Fibroblast of the conjunctiva (primary cell): ENCODE measurements around the gene GRK5.
"Not testable (repeated sequence)": the region's sequence is repeated elsewhere in the genome, so short reads cannot be mapped to it uniquely, and the experiment has no call there.

Source experiments
- DNase-seq: peaks from one replicate; pipeline ENCODE4 v3.0.0-alpha.2; 2010; ENCODE audit warnings: low read depth

The GRK5 gene

DNA sequence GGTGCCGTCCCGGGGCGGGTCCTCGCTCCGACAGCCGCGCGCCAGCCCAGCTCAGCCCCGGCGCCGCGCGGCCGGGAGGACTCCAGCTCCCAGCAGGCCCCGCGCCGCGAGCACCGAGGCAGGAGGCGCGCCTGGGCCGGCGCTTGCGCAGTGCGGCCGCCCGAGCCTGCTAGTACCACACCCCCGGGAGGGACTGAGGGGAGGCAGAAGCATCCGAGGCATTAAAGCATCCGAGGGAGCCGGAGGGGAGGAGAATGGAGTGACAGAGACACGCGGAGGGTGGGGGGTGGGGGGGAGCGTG, at the start of gene GRK5:
Gene GRK5 (plus strand): TSS at position 206 of the 301 bp plus-strand sequence. CDS start 347 bp downstream, outside the sequence.
- peak; percentile 98 for DNase-seq

DNA sequence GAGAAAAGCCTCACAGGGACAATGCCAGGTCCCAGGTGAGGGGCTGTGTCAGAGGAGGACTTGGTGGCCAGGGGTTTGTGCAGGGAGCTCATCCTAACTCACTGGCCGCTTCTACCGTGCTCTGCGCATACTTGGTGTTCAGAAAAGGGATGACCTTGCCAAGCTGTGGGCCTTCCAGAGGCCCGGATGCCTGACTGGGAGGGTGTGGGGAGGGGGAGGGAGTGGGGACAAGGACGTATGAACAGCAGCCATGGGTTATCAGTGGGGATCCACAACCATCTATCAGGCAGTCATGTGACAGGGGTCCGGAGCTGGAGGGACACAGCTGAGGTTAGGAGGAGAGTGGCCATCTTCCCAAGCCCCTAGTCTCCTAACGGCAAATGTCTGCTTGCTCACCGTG, 48.0 kb upstream of the GRK5 start:
- no peak for DNase-seq

DNA sequence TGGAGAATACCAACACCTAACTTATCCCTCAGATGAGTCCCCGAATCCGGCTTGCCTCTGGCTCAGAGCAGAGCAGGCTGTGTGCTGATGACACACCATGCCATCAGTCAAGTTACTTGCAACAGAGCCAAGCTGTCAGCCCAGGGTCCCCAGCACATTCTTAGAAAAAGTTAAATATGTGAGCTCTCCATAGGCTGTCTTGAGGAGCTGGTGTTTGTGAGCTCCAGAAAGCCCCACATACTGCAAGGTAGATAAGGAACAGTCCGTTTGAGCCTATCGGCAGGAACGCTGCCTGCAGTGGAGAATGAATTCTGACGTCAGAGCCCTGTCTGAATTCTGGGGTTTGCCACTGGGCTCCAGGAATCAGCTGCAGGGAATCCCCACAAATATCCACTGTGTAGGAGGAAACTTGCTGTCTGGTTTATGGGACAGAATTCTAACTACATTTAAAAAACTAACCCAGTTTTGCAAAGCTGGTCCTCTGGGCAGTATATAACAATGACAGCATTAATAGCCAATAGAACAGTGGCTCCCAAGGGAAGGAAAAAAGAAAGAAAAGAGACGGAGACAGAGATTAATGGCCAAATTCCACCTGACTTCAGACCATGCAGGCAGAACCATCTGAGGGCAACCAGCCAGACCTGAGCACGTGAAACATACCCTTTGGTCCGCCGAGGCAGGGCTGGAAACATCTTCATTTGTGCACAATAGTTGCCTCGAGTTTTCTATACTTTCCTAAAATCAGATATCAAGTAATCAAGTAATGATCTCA, 45.5 kb upstream of the GRK5 start:
- no peak for DNase-seq

DNA sequence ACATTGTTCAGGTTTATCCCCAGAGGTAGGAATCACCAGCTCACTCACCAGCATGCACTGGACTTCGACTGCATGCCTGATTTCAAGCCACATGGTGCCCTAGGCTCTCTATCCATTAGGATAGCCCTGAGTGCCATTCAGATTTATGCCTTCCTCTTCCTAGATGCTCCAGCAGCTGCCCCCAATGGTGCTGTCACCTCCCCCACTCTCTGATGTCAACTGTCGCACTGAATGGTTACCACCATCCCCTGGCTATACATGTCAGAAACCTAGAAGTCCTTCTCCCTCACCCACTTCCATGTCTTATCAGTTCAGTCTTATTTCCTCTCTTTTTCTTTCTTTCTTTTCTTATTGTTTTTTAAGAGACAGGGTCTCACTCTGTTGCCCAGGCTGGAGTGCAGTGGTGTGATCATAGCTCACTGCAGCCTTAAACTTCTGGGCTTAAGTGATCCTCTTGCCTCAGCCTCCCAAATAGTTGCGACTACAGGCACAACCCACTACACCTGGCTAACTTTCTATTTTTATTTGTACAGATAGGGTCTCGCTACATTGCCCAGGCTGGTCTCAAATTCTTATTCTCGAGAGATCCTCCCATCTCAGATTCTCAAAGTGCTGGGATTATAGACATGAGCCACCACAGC, 44.8 kb upstream of the GRK5 start:
- DNase-seq: no peak

DNA sequence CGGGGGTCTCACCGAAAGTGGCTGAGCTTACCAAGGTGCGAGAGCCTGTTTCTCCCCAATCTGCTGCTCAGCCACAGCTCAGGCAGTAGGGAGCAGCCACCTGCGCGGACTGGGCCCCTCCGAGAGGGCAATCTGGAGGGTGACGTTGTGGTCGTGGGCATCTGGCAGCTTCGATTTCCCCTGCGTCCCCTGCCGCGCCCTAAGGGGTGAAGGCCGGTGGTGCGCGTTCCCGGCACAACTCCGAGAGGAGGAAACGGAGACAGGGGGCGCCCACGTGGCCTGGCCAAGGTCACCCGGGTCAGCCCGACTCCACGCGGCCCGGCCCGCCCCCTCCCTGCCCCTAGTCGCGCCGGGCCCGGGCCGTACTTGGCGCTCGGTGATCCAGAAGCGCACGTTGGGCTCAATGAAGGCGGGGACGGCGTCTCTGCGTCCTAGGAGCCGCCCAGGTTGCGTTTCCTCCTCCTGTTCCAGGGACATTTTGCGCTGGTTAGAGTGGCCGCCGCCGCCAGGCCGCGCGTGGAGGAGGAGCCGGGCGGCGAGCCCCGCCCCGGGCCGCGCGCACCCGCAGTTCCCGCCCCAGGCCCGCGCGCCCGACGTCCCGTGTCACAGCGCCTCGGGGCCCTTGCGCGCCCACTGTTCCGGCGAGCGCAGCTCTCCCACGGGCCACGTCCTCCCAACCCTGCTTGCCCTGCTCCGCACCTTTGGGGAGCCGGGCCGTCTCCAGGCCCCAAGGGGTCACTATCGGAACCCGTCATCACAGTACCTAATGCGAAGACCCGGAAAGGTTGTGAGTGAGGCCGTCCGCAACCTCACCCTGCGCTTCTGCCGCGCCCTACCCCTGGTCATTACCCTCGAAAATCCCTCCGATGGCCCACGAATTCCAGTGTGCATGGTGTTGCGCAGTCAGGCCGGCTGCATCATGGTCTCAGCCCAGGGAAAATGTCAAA, 41.9 kb upstream of the GRK5 start, which contains the start of gene SFXN4:
Gene SFXN4 (minus strand): TSS at position 544 of the 947 bp plus-strand sequence. CDS start 67 bp downstream, at position 477.
- no peak for DNase-seq

- DNase-seq: no peak
These were observed 41.3 kb upstream of the GRK5 start for GRCh38 chr10:119166118-119166500.

DNA sequence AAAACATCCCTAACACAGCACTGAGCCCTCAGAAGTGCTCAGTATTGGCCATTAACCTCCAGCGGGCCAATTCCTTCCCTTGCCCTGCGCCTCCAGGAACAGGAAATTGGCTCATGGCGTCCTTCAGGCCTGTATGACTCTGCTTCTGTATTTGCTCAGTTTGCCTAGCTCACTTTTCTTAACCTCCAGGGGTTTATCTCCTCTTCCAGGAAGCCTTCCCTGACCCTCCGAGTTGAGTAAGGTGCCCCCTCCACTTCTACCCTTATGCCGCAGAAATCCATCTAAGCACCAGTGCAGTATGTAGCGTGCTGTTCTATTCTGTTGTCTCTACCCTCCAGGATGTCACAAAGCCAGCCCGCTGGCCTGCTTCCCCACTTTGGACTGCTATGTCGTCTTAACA, 40.8 kb upstream of the GRK5 start:
- no peak for DNase-seq

GRCh38 chr10:119167041-119167440, 40.3 kb upstream of the GRK5 start:
- no peak for DNase-seq

DNA sequence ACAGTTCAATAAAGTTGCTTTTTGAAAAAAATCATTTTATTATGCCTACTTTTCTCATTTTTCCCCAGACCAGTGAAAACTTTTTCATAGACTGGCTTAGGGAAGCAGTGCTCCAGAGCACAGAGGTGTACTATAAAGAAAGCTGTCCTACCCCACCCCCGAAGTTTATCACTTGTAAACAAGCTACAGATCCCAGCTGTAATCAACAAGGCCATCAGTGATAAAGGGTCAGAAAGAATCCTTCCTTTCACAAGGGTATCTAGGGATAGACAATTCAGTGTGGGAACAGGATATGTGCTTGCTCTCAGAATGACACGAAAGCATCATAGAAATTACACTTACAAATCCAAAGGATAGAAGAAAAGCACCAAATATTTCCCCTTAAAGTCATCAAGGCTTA, 33.3 kb upstream of the GRK5 start:
- DNase-seq: no peak

DNA sequence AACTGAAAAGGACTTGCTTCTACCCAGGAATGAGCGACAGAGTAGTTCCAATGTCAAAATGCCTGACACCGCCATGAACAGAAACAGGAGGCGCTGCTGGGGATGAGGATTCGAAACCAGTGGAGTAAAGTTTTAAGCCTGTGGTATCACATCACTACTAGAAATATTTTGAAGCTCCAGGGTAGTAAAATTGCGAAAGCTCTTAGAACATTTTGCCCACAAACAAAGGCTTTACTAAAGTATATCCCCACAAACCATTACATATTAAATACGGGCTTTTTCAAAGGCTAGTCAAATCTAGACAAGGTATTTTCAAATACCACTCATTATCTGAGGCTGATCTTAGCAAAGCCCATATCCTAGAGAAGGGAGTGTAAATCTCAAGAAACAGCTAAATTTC, 31.2 kb upstream of the GRK5 start:
- DNase-seq: no peak

- DNase-seq: no peak
These were observed 29.5 kb upstream of the GRK5 start for GRCh38 chr10:119177708-119178371.

- DNase-seq: peak; percentile 78
These were observed 28.8 kb upstream of the GRK5 start, which contains the start of gene PRDX3 for GRCh38 chr10:119178372-119179119. PRDX3 (minus strand) TSS chr10:119178812; CDS start chr10:119178790, 22 bp downstream.

- DNase-seq: not testable (repeated sequence)
These were observed 26.4 kb upstream of the GRK5 start for GRCh38 chr10:119180850-119181400.

DNA sequence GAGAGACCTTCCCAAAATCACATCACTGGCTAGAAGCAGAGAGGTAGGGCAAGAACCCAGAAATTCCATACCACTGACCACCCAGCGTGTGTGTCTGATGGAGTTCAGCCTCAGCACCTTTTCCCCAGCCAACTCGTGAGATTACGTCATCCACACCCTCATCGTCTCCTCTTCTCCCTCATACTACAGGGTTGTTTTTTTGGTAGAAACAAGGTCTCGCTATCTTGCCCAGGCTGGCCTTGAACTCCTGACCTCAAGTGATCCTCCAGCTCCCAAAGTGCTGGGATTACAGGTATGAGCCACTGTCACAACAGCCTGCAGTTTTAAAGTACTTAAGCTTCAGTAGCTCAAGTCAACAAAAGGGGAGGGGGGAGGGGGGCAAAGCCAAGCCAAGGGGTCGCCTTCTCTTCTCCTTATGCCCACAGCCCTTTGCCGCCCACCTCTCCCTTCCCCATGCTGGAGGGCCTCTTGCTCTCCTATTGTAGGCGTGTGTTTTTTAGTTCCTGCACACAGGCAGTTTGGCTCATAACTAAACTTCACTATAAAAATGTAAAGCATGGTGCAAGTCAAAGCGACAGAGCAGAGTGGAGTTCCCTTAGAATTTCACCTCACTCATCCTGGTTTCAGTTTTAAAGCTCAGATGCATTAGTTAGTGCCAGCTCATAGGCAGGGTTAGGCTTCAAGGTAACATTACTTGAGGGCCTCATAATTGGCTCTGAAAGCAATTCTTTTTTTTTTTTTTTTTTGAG, 23.5 kb upstream of the GRK5 start:
- no peak for DNase-seq

- DNase-seq: no peak
These were observed 17.5 kb upstream of the GRK5 start for GRCh38 chr10:119189811-119190282.

DNA sequence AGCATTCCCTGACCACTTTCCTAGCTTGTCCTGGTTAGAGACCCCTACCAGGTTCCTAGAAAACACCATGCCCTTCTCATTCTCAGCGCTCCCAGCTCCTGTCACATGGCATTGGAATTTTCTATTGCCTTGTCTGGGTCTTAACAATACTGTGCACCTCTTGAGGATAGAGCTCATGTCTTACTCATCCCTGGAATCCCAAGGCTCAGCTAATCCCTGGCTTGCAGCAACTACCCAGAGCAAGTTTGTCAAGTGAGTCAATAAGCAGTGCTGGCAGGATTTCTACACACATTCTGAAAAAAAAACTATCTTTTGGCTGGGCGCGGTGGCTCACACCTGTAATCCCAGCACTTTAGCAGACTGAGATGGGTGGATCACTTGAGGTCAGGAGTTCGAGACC, 17.0 kb upstream of the GRK5 start:
- DNase-seq: peak; percentile 77

DNA sequence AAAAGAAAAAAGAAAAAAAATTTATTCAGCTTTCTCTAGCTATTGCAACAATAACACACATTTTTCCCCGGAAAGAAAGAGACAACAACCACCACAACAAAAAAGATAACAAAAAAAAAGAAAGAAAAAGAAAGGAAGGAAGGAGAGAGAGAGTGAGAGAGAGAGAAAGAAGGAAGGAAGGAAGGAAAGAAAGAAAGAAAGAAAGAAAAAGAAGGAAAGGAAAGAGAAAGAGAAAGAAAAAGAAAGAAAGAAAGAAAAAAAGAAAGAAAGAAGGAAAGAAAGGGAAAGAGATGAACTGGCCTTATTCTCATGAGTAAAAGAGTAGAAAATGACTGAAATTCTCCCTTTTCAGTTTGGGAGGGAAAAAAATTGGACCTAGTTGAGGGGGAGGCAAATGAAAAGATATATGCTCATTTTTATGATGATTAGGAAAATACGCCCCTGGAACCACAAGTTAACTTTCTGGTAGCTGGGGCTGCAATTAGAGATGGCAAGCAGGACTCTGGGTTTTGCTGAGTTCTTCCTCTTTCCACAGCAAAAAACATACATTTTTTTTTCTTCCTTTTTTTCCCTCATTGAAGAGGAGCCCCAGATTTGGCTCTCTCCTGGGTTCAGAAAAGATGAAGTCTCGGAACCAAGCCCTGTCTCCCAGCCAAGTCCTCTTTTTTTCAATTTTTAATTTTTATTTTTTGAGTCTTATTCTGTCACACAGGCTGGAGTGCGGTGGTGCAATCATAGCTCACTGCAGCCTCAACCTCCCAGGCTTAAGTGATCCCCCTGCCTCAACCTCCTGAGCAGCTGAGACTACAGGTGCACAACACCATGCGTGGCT, 16.2 kb upstream of the GRK5 start:
- no peak for DNase-seq

DNA sequence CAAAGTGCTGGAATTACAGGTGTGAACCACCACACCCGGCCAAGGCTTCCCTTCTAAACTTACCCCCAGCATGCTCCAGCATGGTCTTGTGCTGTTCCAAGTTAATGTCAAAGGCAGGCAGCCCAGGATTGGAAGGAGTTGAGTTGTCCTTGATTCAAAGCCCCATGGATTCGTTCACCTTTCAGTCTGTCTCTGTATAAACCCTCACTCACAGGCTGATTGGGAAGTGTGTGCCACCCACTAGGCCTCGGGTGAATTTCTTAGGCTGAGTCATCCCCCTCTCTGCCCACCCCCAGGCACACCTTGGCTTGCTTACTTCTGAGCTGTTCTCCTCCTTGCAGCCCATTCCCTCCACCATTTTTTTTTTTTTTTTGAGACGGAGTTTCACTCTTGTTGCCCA, 15.5 kb upstream of the GRK5 start:
- DNase-seq: no peak

DNA sequence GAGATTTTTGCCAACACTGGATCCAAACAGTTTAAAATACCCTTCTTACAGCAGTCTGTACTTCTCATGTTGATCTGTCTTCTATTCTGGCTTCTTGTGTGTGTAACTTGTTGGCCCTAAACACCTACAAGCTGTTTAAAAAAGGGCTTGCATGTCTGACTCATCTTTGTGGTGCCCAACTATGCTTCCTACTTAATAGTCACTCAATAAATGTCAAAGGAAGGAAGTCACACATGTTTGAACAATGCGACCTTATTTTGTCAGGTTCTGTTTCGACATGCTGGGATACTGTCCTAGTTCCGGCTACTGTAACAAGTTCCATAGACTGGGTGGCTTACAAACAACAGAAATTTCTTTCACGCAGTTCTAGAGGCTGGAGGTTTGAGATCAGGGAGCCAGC, 9.4 kb upstream of the GRK5 start:
- DNase-seq: no peak
